ENCODE data around the gene PIBF1.
"Not testable (repeated sequence)": the region's sequence is repeated elsewhere in the genome, so short reads cannot be mapped to it uniquely, and the experiment has no call there.

The PIBF1 gene

GRCh38 chr13:72864142-72865011 is 82.4 kb downstream of the PIBF1 start:
- peaks cover 12% of the 10 kb centered on the region for H3K4me1 ChIP-seq (ENCODE audit: control insufficient read depth, insufficient read depth, low read length)
- H3K9me3 ChIP-seq (replicated peaks; ENCODE audit: low read length): no peaks in the 10 kb centered on the region
- no peak overlapping the region for H3K4me2 ChIP-seq (ENCODE audit: low read length)
- peaks cover 9% of the 10 kb centered on the region for H3K36me3 ChIP-seq (ENCODE audit: insufficient read depth, low read length)
- no peak overlapping the region for H3K4me3 ChIP-seq (ENCODE audit: low read length)
- H3K9ac ChIP-seq (ENCODE audit: low read depth, low read length): no peak overlapping the region
- H3K27me3 ChIP-seq (ENCODE audit: control insufficient read depth, insufficient read depth, low read length): no peaks in the 10 kb centered on the region

GRCh38 chr13:72868229-72868628 is 86.3 kb downstream of the PIBF1 start:
- Histone ChIP-seq H3K4me3 (ENCODE audit: low read length) (no peak overlapping the region), H3K4me2 (ENCODE audit: low read length) (no peak overlapping the region), H3K9ac (ENCODE audit: low read depth, low read length) (no peak overlapping the region), H3K4me1 (ENCODE audit: control insufficient read depth, insufficient read depth, low read length) (peaks cover 12% of the 10 kb centered on the region), H3K36me3 (ENCODE audit: insufficient read depth, low read length) (peaks cover 5% of the 10 kb centered on the region), H3K9me3 (replicated peaks; ENCODE audit: low read length) (no peaks in the 10 kb centered on the region), H3K27me3 (ENCODE audit: control insufficient read depth, insufficient read depth, low read length) (no peaks in the 10 kb centered on the region)

GRCh38 chr13:72875233-72875632 is 93.3 kb downstream of the PIBF1 start:
- H3K36me3 ChIP-seq (ENCODE audit: insufficient read depth, low read length): no peaks in the 10 kb centered on the region
- H3K27me3 ChIP-seq (ENCODE audit: control insufficient read depth, insufficient read depth, low read length): no peaks in the 10 kb centered on the region
- H3K4me3 ChIP-seq (ENCODE audit: low read length): no peak overlapping the region
- H3K9ac ChIP-seq (ENCODE audit: low read depth, low read length): no peak overlapping the region
- H3K4me2 ChIP-seq (ENCODE audit: low read length): no peak overlapping the region
- no peaks in the 10 kb centered on the region for H3K9me3 ChIP-seq (replicated peaks; ENCODE audit: low read length)
- H3K4me1 ChIP-seq (ENCODE audit: control insufficient read depth, insufficient read depth, low read length): no peaks in the 10 kb centered on the region

GRCh38 chr13:72884101-72884500 is 102.2 kb downstream of the PIBF1 start:
- peaks cover 7% of the 10 kb centered on the region for H3K4me1 ChIP-seq (ENCODE audit: control insufficient read depth, insufficient read depth, low read length)
- H3K9ac ChIP-seq (ENCODE audit: low read depth, low read length): no peak overlapping the region
- H3K4me3 ChIP-seq (ENCODE audit: low read length): no peak overlapping the region
- H3K36me3 ChIP-seq (ENCODE audit: insufficient read depth, low read length): no peaks in the 10 kb centered on the region
- H3K27me3 ChIP-seq (ENCODE audit: control insufficient read depth, insufficient read depth, low read length): no peaks in the 10 kb centered on the region
- H3K4me2 ChIP-seq (ENCODE audit: low read length): no peak overlapping the region
- H3K9me3 ChIP-seq (replicated peaks; ENCODE audit: low read length): no peaks in the 10 kb centered on the region

- no peak overlapping the region for H3K4me3 ChIP-seq (ENCODE audit: low read length)
- H3K36me3 ChIP-seq (ENCODE audit: insufficient read depth, low read length): no peaks in the 10 kb centered on the region
- H3K27me3 ChIP-seq (ENCODE audit: control insufficient read depth, insufficient read depth, low read length): no peaks in the 10 kb centered on the region
- H3K4me2 ChIP-seq (ENCODE audit: low read length): no peak overlapping the region
- H3K4me1 ChIP-seq (ENCODE audit: control insufficient read depth, insufficient read depth, low read length): peaks cover 7% of the 10 kb centered on the region
- H3K9me3 ChIP-seq (replicated peaks; ENCODE audit: low read length): no peaks in the 10 kb centered on the region
- H3K9ac ChIP-seq (ENCODE audit: low read depth, low read length): no peak overlapping the region
These were observed 104.5 kb downstream of the PIBF1 start for GRCh38 chr13:72886272-72887067.

GRCh38 chr13:72889495-72889894 is 107.6 kb downstream of the PIBF1 start:
- no peaks in the 10 kb centered on the region for H3K27me3 ChIP-seq (ENCODE audit: control insufficient read depth, insufficient read depth, low read length)

GRCh38 chr13:72890546-72890945 is 108.6 kb downstream of the PIBF1 start:
- Histone ChIP-seq H3K4me1 (ENCODE audit: control insufficient read depth, insufficient read depth, low read length) (peaks cover 15% of the 10 kb centered on the region), H3K36me3 (ENCODE audit: insufficient read depth, low read length) (peaks cover 2% of the 10 kb centered on the region), H3K9ac (ENCODE audit: low read depth, low read length) (no peak overlapping the region), H3K27me3 (ENCODE audit: control insufficient read depth, insufficient read depth, low read length) (no peaks in the 10 kb centered on the region), H3K9me3 (replicated peaks; ENCODE audit: low read length) (no peaks in the 10 kb centered on the region), H3K4me2 (ENCODE audit: low read length) (no peak overlapping the region), H3K4me3 (ENCODE audit: low read length) (no peak overlapping the region)

More at GRCh38 chr13:72889495-72889894, 107.6 kb downstream of the PIBF1 start:
- no peak overlapping the region for H3K4me3 ChIP-seq (ENCODE audit: low read length)
- H3K9ac ChIP-seq (ENCODE audit: low read depth, low read length): no peak overlapping the region
- H3K4me1 ChIP-seq (ENCODE audit: control insufficient read depth, insufficient read depth, low read length): peaks cover 15% of the 10 kb centered on the region
- no peaks in the 10 kb centered on the region for H3K36me3 ChIP-seq (ENCODE audit: insufficient read depth, low read length)
- no peaks in the 10 kb centered on the region for H3K9me3 ChIP-seq (replicated peaks; ENCODE audit: low read length)
- H3K4me2 ChIP-seq (ENCODE audit: low read length): no peak overlapping the region

- Histone ChIP-seq H3K9ac (ENCODE audit: low read depth, low read length) (no peak overlapping the region), H3K27me3 (ENCODE audit: control insufficient read depth, insufficient read depth, low read length) (no peaks in the 10 kb centered on the region), H3K4me1 (ENCODE audit: control insufficient read depth, insufficient read depth, low read length) (peaks cover 12% of the 10 kb centered on the region), H3K4me2 (ENCODE audit: low read length) (no peak overlapping the region), H3K9me3 (replicated peaks; ENCODE audit: low read length) (no peaks in the 10 kb centered on the region), H3K36me3 (ENCODE audit: insufficient read depth, low read length) (peaks cover 10% of the 10 kb centered on the region), H3K4me3 (ENCODE audit: low read length) (no peak overlapping the region)
These were observed 109.5 kb downstream of the PIBF1 start for GRCh38 chr13:72891423-72891822.

GRCh38 chr13:72896869-72897268 is 114.9 kb downstream of the PIBF1 start:
- no peaks in the 10 kb centered on the region for H3K9me3 ChIP-seq (replicated peaks; ENCODE audit: low read length)
- no peak overlapping the region for H3K4me2 ChIP-seq (ENCODE audit: low read length)
- H3K9ac ChIP-seq (ENCODE audit: low read depth, low read length): no peak overlapping the region
- H3K27me3 ChIP-seq (ENCODE audit: control insufficient read depth, insufficient read depth, low read length): no peaks in the 10 kb centered on the region
- H3K36me3 ChIP-seq (ENCODE audit: insufficient read depth, low read length): peaks cover 10% of the 10 kb centered on the region
- no peak overlapping the region for H3K4me3 ChIP-seq (ENCODE audit: low read length)
- peaks cover 8% of the 10 kb centered on the region for H3K4me1 ChIP-seq (ENCODE audit: control insufficient read depth, insufficient read depth, low read length)

- not testable (repeated sequence) for H3K9ac ChIP-seq (ENCODE audit: low read depth, low read length); H3K4me1 ChIP-seq (ENCODE audit: control insufficient read depth, insufficient read depth, low read length); H3K4me2 ChIP-seq (ENCODE audit: low read length); H3K27me3 ChIP-seq (ENCODE audit: control insufficient read depth, insufficient read depth, low read length); H3K9me3 ChIP-seq (replicated peaks; ENCODE audit: low read length); H3K36me3 ChIP-seq (ENCODE audit: insufficient read depth, low read length); H3K4me3 ChIP-seq (ENCODE audit: low read length)
These were observed 119.6 kb downstream of the PIBF1 start for GRCh38 chr13:72901546-72901945.

- H3K36me3 ChIP-seq (ENCODE audit: insufficient read depth, low read length): peaks cover 20% of the 10 kb centered on the region
- H3K4me3 ChIP-seq (ENCODE audit: low read length): no peak overlapping the region
- no peak overlapping the region for H3K9ac ChIP-seq (ENCODE audit: low read depth, low read length)
- H3K9me3 ChIP-seq (replicated peaks; ENCODE audit: low read length): no peaks in the 10 kb centered on the region
- no peak overlapping the region for H3K4me2 ChIP-seq (ENCODE audit: low read length)
- no peaks in the 10 kb centered on the region for H3K4me1 ChIP-seq (ENCODE audit: control insufficient read depth, insufficient read depth, low read length)
- no peaks in the 10 kb centered on the region for H3K27me3 ChIP-seq (ENCODE audit: control insufficient read depth, insufficient read depth, low read length)
These were observed 126.5 kb downstream of the PIBF1 start for GRCh38 chr13:72908416-72908815.
